Body of pancreas (tissue), 4 donors: ENCODE data around the gene ASXL1.

Source experiments
- POLR2A ChIP-seq, 3 donors: fragments of 450-650 bp; IDR thresholded peaks; one replicate each; pipeline ENCODE4 v1.6.1; 2016; ENCODE audit warnings: antibody characterized with exemption in 3 of 3, mild to moderate bottlenecking in 2 of 3
- TF ChIP-seq, protein P1 (sequence below), 7 experiments: fragments of 450-650 bp in 4 of 7; fragments of 200-600 bp in 3 of 7; sonication (generic) in 3 of 7; IDR thresholded peaks; one replicate each; pipeline ENCODE4 v1.5.1; 2016 to 2019; ENCODE audit warnings: antibody characterized with exemption in 7 of 7

DNA sequence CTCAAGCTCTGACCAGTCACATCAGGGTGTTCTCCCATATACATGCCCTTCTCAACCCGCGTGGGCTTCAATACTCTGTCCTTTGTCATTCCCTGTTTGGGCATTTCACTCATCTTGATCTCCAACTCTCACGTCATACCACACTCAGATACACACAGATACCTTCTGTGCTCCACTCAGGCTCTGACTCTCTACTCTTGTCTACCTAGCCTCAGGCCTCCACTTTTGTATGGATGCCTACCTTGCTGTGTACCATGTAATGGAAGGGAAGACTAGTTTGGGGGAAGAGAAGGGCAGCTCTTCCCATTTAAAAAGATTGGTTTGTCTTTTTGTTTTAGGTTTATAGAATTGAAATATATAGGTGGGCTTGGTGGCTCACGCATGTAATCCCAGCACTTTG lies 48.6 kb downstream of the ASXL1 start:
- no peak for TF ChIP-seq POLR2A (IDR thresholded peaks at IDR 0.05)
- TF ChIP-seq, protein P1, sequence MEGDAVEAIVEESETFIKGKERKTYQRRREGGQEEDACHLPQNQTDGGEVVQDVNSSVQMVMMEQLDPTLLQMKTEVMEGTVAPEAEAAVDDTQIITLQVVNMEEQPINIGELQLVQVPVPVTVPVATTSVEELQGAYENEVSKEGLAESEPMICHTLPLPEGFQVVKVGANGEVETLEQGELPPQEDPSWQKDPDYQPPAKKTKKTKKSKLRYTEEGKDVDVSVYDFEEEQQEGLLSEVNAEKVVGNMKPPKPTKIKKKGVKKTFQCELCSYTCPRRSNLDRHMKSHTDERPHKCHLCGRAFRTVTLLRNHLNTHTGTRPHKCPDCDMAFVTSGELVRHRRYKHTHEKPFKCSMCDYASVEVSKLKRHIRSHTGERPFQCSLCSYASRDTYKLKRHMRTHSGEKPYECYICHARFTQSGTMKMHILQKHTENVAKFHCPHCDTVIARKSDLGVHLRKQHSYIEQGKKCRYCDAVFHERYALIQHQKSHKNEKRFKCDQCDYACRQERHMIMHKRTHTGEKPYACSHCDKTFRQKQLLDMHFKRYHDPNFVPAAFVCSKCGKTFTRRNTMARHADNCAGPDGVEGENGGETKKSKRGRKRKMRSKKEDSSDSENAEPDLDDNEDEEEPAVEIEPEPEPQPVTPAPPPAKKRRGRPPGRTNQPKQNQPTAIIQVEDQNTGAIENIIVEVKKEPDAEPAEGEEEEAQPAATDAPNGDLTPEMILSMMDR (IDR thresholded peaks at IDR 0.05), result no peak
